ENCODE results near the gene GNMT. TPM values are rescaled to one million over a fixed set of nuclear protein-coding genes. Genes with fewer than 3 reads are reported as not detected.

Gene GNMT
- total and polyA plus RNA-seq, 2 of the 8 experiments (the other 6 are each of a cell fraction or from before 2014, with no cell fraction given) = 1.8 to 3.4 TPM

DNA sequence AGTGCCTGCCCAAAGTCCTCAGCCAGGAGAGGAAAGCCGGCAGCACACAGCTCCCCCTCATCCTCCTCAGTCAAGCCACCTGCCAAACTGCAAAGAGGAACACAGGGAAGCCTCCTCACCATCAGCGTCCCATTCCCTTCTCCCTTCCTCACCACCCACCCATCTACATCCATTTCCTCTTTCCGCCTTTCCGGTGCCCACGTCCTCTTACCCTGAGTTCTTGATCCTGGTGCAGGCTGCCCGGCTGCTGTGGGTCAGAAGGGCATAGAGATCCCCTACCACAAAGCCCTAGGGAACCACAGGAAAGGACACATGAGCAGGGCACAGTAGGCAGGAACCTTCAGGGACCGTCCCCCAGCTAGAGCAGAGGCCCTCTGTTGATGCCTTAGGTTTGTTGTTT lies 6.0 kb downstream of the GNMT start:
- Histone ChIP-seq H3K18ac (ENCODE audit: extremely low read depth, low read length) (no peak overlapping the region), H3K23me2 (ENCODE audit: low read depth, low read length) (no peaks in the 10 kb centered on the region), H3K4ac (replicated peaks; ENCODE audit: insufficient read length, low read depth, low read length) (no peak overlapping the region), H3K9me3 (ENCODE audit: insufficient read depth in 2 of 2, low read depth in 1 of 2, low read length in 1 of 2) (no peaks in the 10 kb centered on the region), H3K9ac (replicated peaks in 1 of 4; ENCODE audit: extremely low read depth in 1 of 4, low read depth in 3 of 4, low read length in 3 of 4) (no peak overlapping the region), H3K14ac (ENCODE audit: insufficient read length) (no peak overlapping the region), H2BK20ac (ENCODE audit: low read length) (no peak overlapping the region), H3K36me3 (ENCODE audit: control insufficient read depth in 2 of 4, insufficient read depth in 4 of 4, low read length in 3 of 4) (peaks cover 0 to 2% (median 0%) of the 10 kb centered on the region in 4 experiments; a peak in 1 of 8 replicates), H2BK5ac (ENCODE audit: low read depth, low read length) (no peak overlapping the region), H4K5ac (ENCODE audit: insufficient read length, low read depth, low read length) (no peak overlapping the region), H3K4me3 (ENCODE audit: extremely low read depth in 1 of 4, insufficient read depth in 2 of 4, low read depth in 3 of 4, low read length in 4 of 4) (no peak overlapping the region), H3K79me2 (ENCODE audit: control insufficient read depth in 1 of 2, insufficient read depth in 2 of 2, low read length in 2 of 2) (no peaks in the 10 kb centered on the region), H3K56ac (replicated peaks; ENCODE audit: insufficient read length, low read depth, low read length) (no peak overlapping the region), H2BK15ac (ENCODE audit: low read length) (no peak overlapping the region), H4K20me1 (replicated peaks in 1 of 2; ENCODE audit: control insufficient read depth in 1 of 2, insufficient read depth in 2 of 2, low read length in 2 of 2) (peaks cover 0 to 2% of the 10 kb centered on the region in 2 experiments), H3K27ac (ENCODE audit: low read depth, low read length) (no peak overlapping the region), H2BK120ac (replicated peaks; ENCODE audit: low read depth, low read length) (no peak overlapping the region), H3K79me1 (ENCODE audit: low read depth, low read length) (no peaks in the 10 kb centered on the region; the same call in 1 of the 2 replicates), H2AFZ (ENCODE audit: low read length) (no peak overlapping the region), H3K4me1 (replicated peaks in 1 of 4; ENCODE audit: control insufficient read depth in 3 of 4, insufficient read depth in 4 of 4, low read length in 3 of 4) (peaks cover 0 to 10% (median 4%) of the 10 kb centered on the region in 4 experiments; a peak in 5 of 7 replicates), H4K8ac (ENCODE audit: extremely low read depth, insufficient read depth, low read length) (no peak overlapping the region), H2AK5ac (ENCODE audit: low read depth, low read length) (no peak overlapping the region), H3K4me2 (ENCODE audit: insufficient read depth in 1 of 2, low read depth in 2 of 2, low read length in 2 of 2) (no peak overlapping the region), H3K23ac (ENCODE audit: insufficient read length) (no peak overlapping the region), H2BK12ac (ENCODE audit: low read depth, low read length) (no peak overlapping the region), H3K27me3 (replicated peaks in 1 of 4; ENCODE audit: control insufficient read depth in 3 of 4, extremely low read depth in 1 of 4, insufficient read depth in 3 of 4, low read length in 3 of 4) (no peaks in the 10 kb centered on the region), H4K91ac (replicated peaks; ENCODE audit: insufficient read length, low read length) (no peak overlapping the region)
- CTCF ChIA-PET (ENCODE audit: partially characterized antibody) = interaction anchor here (1.1 to 3.9 kb wide), 7 partner anchors 13 to 177 kb away, joined by 3 to 33 read pairs (median 7); partner anchors contain the start of genes CUL7 and PEX6
- FAIRE-seq = no peak
- no peak for DNase-seq (ENCODE audit: low read depth in 1 of 2, low spot score in 2 of 2)
- WGBS, 2 experiments (ENCODE audit: extremely low coverage in 1 of 2, insufficient coverage in 1 of 2, insufficient read length in 1 of 2, insufficient replicate concordance in 2 of 2, low coverage in 1 of 2, low lambda C conversion rate in 2 of 2, missing lambda C conversion rate in 1 of 2) = 92% methylated on average over 7 of the region's 7 CpGs; no CpG with 5 or more reads in 1 of the 2 experiments
- POLR2A ChIA-PET (ENCODE audit: partially characterized antibody) = interaction anchor here (3.1 to 4.4 kb wide), 2 partner anchors 8 to 13 kb away, joined by 13 to 27 read pairs; partner anchors contain the start of gene PEX6
- TF ChIP-seq KDM5A (IDR thresholded peaks at IDR 0.05; ENCODE audit: low read length) = no peak
- no peak for TF ChIP-seq NANOG (IDR thresholded peaks at IDR 0.05; ENCODE audit: insufficient read depth, low read depth, low read length, poor library complexity, severe bottlenecking)
- no peak for TF ChIP-seq SUZ12 (IDR thresholded peaks at IDR 0.05; ENCODE audit: low read length)
- TF ChIP-seq YY1 (IDR thresholded peaks at IDR 0.05; ENCODE audit: low read depth, low read length) = no peak

All from H1 (cell line).